HG02943 (cell line): ENCODE results near the gene CYP26B1.

Experiments used
- ATAC-seq: cut with Tn5 transposase; IDR thresholded peaks from one replicate; pipeline ENCODE4 v1.9.1; 2021; ENCODE audit warnings: mild to moderate bottlenecking, low read depth, moderate library complexity; ENCODE audit not compliant: unreplicated experiment

CYP26B1 gene

GRCh38 chr2:72131916-72132841 is 15.5 kb downstream of the CYP26B1 start:
- no peak for ATAC-seq

GRCh38 chr2:72131371-72131891 is 16.2 kb downstream of the CYP26B1 start:
- no peak for ATAC-seq

GRCh38 chr2:72130659-72131360 is 16.9 kb downstream of the CYP26B1 start:
- no peak for ATAC-seq

GRCh38 chr2:72129681-72130340 is 17.9 kb downstream of the CYP26B1 start:
- ATAC-seq: no peak

GRCh38 chr2:72128843-72129227 is 18.8 kb downstream of the CYP26B1 start:
- no peak for ATAC-seq

GRCh38 chr2:72128059-72128842 is 19.4 kb downstream of the CYP26B1 start:
- ATAC-seq: no peak

GRCh38 chr2:72127401-72128058 is 20.1 kb downstream of the CYP26B1 start:
- no peak for ATAC-seq

GRCh38 chr2:72126186-72127100 is 21.2 kb downstream of the CYP26B1 start:
- ATAC-seq: no peak

- ATAC-seq: no peak
Observed at GRCh38 chr2:72124376-72124775, 23.3 kb downstream of the CYP26B1 start.

GRCh38 chr2:72121153-72121552 is 26.5 kb downstream of the CYP26B1 start:
- ATAC-seq: no peak

- no peak for ATAC-seq
Observed at GRCh38 chr2:72118951-72119350, 28.7 kb downstream of the CYP26B1 start.

GRCh38 chr2:72118386-72118785 is 29.3 kb downstream of the CYP26B1 start:
- ATAC-seq: no peak

GRCh38 chr2:72117718-72118117 is 29.9 kb downstream of the CYP26B1 start:
- ATAC-seq: no peak

- no peak for ATAC-seq
Observed at GRCh38 chr2:72117029-72117428, 30.6 kb downstream of the CYP26B1 start.

- no peak for ATAC-seq
Observed at GRCh38 chr2:72116081-72116533, 31.6 kb downstream of the CYP26B1 start.

GRCh38 chr2:72115110-72116080 is 32.3 kb downstream of the CYP26B1 start:
- ATAC-seq: no peak

GRCh38 chr2:72114693-72115051 is 33.0 kb downstream of the CYP26B1 start:
- ATAC-seq: no peak
